Measurements from ENCODE around the gene NGFR. TPM values are rescaled to one million over a fixed set of nuclear protein-coding genes. Genes with fewer than 3 reads are reported as not detected.
"Not testable (repeated sequence)": the region's sequence is repeated elsewhere in the genome, so short reads cannot be mapped to it uniquely, and the experiment has no call there.

NGFR gene
- polyA plus RNA-seq, 2 donors = 2.0 to 5.6 TPM

DNA sequence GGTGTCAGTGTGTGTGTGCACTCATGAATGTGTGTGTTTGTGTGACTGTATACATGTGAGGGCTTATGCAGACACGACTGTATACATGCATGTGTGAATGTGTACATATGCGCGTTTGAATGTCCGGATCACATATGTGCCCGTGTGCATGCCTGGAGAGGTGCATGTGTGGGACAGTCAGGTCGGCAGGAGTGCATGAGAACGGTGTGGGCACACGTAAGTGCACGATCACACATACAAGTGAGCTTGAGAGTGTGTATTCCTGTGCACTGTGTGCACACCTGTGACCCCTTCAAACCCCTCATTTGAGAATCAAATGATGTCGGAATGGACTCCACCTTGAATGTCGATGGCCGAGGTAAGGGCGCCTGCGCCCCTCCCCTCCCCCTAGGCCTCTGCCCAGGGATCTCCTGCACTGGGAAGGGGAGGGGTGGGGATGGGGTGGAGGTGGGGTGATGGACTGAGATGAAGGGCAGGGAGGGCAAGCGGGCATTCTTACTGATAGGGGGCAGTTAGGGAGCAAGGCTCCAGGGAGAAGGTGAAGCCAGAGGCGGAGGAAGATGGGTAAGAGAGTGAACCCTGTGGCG is 601 bp upstream of the NGFR start:
- Histone ChIP-seq H3K4me1 (ENCODE audit: control insufficient read depth in 2 of 2, insufficient read depth in 2 of 2, low read length in 1 of 2) (peaks cover 6 to 22% of the 10 kb centered on the region in 2 donors), H3K9me3 (ENCODE audit: control insufficient read depth in 2 of 2, insufficient read depth in 1 of 2, low read depth in 1 of 2, low read length in 1 of 2) (no peaks in the 10 kb centered on the region), H3K27me3 (ENCODE audit: control insufficient read depth in 1 of 2, insufficient read depth in 2 of 2, low read length in 2 of 2) (peaks cover 0 to 9% of the 10 kb centered on the region in 2 donors), H3K27ac (ENCODE audit: low read depth in 2 of 2, low read length in 1 of 2) (no peak overlapping the region), H3K36me3 (ENCODE audit: control insufficient read depth in 2 of 2, insufficient read depth in 2 of 2, low read length in 1 of 2) (no peaks in the 10 kb centered on the region), H3K4me3 (ENCODE audit: low read depth in 1 of 2, low read length in 2 of 2) (peak overlapping the region in 1 of 2 donors; percentile 25)
- 42 to 49% methylated on average over 17 of the region's 17 CpGs for WGBS, 2 donors

DNA sequence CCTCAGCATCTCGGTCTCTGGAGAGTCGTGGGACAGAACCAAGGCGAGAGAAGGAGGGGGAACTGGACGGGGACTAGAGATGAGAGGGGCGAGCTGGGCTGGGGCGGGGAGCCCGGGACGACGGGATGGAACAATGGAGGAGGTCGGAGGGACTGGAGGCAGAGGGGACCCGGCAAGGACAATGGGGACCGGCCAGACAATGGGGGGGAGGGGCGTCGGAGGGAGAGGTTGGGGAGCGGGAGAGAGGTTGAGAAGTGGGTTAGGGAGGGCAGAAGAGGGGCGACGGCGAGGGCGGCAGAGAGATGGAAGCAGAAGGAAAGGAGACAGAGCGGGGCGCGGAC is 719 bp downstream of the NGFR start:
- Histone ChIP-seq H3K36me3 (ENCODE audit: control insufficient read depth in 2 of 2, insufficient read depth in 2 of 2, low read length in 1 of 2) (no peaks in the 10 kb centered on the region), H3K4me1 (ENCODE audit: control insufficient read depth in 2 of 2, insufficient read depth in 2 of 2, low read length in 1 of 2) (peaks cover 6 to 22% of the 10 kb centered on the region in 2 donors), H3K27me3 (ENCODE audit: control insufficient read depth in 1 of 2, insufficient read depth in 2 of 2, low read length in 2 of 2) (peaks cover 0 to 9% of the 10 kb centered on the region in 2 donors), H3K9me3 (ENCODE audit: control insufficient read depth in 2 of 2, insufficient read depth in 1 of 2, low read depth in 1 of 2, low read length in 1 of 2) (no peaks in the 10 kb centered on the region), H3K4me3 (ENCODE audit: low read depth in 1 of 2, low read length in 2 of 2) (peak overlapping the region; percentile 33 to 41), H3K27ac (ENCODE audit: low read depth in 2 of 2, low read length in 1 of 2) (no peak overlapping the region)
- WGBS, 2 donors = 2 to 3% methylated on average over 22 of the region's 22 CpGs

DNA sequence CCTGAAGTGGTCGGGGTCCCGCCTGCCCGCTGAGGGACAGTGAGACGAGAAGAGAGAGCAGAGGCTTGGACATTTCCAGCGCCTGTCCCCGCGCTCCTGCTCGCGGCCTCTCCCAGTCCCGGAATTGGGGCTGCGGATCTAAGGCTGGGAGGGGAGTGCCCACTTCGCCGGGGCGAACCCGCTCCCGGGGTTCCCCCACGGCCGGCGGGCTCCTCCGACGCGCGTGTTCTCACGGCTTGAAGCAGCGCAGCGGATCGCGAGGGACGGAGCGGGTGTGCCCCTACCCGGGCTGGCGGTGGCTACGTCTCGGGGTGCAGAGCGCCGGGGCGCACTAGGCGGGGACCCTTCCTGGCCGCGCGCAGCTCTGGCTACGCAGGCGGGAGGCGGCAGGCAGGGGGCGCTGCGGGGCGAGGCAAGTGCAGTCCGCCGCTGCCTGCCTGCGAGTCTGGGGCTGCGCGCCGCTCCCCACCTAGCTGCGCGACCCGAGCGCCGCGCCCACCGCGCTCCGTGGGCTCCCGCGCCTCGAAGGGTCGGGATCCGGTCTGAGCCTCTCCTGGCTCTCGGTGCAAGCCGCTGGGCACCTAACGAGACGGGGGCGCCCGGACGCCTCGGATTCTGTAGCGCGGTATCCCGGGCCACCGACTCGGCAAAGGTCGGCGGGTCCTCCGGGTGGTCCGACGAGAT is 1.2 kb downstream of the NGFR start:
- 2% methylated on average over 63 to 85 of the region's 85 CpGs for WGBS, 2 donors
- Histone ChIP-seq H3K4me1 (ENCODE audit: control insufficient read depth in 2 of 2, insufficient read depth in 2 of 2, low read length in 1 of 2) (peaks cover 6 to 22% of the 10 kb centered on the region in 2 donors), H3K4me3 (ENCODE audit: low read depth in 1 of 2, low read length in 2 of 2) (peak overlapping the region; percentile 33 to 41), H3K27me3 (ENCODE audit: control insufficient read depth in 1 of 2, insufficient read depth in 2 of 2, low read length in 2 of 2) (peaks cover 0 to 9% of the 10 kb centered on the region in 2 donors), H3K27ac (ENCODE audit: low read depth in 2 of 2, low read length in 1 of 2) (no peak overlapping the region), H3K36me3 (ENCODE audit: control insufficient read depth in 2 of 2, insufficient read depth in 2 of 2, low read length in 1 of 2) (no peaks in the 10 kb centered on the region), H3K9me3 (ENCODE audit: control insufficient read depth in 2 of 2, insufficient read depth in 1 of 2, low read depth in 1 of 2, low read length in 1 of 2) (no peaks in the 10 kb centered on the region)

DNA sequence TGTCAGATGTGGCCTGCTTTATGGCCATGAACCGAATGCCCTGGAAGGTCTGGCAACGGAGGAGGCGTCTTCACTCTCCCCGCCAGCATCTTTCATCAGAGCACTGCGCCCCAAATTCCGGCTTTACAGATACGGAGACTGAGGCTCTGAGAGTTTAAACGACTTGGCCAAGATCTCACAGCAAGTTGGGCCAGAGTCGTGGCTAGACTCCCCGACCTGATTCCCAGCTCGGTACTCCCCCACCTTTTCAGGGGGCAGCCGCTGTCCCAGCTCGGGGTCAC is 1.7 kb downstream of the NGFR start:
- 2 to 4% methylated on average over 13 of the region's 13 CpGs for WGBS, 2 donors
- peaks cover 6 to 22% of the 10 kb centered on the region in 2 donors for H3K4me1 ChIP-seq (ENCODE audit: control insufficient read depth in 2 of 2, insufficient read depth in 2 of 2, low read length in 1 of 2)
- H3K27me3 ChIP-seq (ENCODE audit: control insufficient read depth in 1 of 2, insufficient read depth in 2 of 2, low read length in 2 of 2) = peaks cover 0 to 9% of the 10 kb centered on the region in 2 donors
- peak overlapping the region; percentile 33 to 41 for H3K4me3 ChIP-seq (ENCODE audit: low read depth in 1 of 2, low read length in 2 of 2)
- no peak overlapping the region for H3K27ac ChIP-seq (ENCODE audit: low read depth in 2 of 2, low read length in 1 of 2)
- no peaks in the 10 kb centered on the region for H3K36me3 ChIP-seq (ENCODE audit: control insufficient read depth in 2 of 2, insufficient read depth in 2 of 2, low read length in 1 of 2)
- no peaks in the 10 kb centered on the region for H3K9me3 ChIP-seq (ENCODE audit: control insufficient read depth in 2 of 2, insufficient read depth in 1 of 2, low read depth in 1 of 2, low read length in 1 of 2)

DNA sequence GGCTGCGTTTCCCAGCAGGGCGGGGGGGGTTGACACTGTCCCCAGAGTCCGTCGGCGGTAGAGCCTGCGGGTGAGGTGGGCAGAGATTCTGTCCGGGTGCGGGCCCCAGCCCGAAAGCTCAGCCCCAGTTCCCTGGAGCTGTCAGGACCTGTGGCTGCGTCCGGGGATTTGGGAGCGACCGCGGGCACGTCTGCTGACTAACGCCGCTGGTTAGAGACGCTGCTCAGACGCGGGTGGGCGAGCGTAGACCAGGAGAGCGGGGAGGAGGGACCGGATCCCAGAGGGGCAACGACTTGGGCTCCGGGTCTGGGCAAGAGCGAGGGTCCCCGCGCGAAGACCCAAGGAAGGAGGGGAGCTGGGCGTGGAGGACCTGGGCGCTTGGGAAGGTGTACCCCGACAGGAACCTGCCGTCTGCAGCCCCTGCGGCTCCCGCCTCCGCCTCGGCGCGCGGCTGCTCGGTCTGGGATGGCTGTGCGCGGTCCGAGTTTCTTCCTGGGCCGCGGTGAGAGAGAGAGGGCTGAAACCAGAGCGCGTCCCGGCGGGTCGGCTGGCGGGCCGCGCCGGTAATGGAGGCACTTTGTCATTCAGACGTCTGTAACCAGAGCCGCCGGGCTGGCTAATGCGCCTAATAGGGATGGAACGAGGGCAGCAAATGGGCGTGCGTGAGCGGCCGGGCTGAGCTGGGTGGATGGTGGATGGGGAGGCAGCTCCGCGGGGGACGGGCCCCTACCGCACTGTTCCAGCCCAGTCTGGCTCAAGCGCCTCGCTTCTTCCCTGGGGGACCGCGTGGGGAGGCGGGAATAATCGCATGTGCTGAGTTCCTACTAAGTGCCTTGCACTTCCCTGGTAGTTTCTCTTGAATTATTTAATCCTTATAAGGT is 2.3 kb downstream of the NGFR start:
- 1% methylated on average over 72 to 75 of the region's 75 CpGs for WGBS, 2 donors
- H3K4me3 ChIP-seq (ENCODE audit: low read depth in 1 of 2, low read length in 2 of 2) = peak overlapping the region; percentile 33 to 41
- H3K27ac ChIP-seq (ENCODE audit: low read depth in 2 of 2, low read length in 1 of 2) = no peak overlapping the region
- peaks cover 0 to 9% of the 10 kb centered on the region in 2 donors for H3K27me3 ChIP-seq (ENCODE audit: control insufficient read depth in 1 of 2, insufficient read depth in 2 of 2, low read length in 2 of 2)
- H3K9me3 ChIP-seq (ENCODE audit: control insufficient read depth in 2 of 2, insufficient read depth in 1 of 2, low read depth in 1 of 2, low read length in 1 of 2) = no peaks in the 10 kb centered on the region
- no peaks in the 10 kb centered on the region for H3K36me3 ChIP-seq (ENCODE audit: control insufficient read depth in 2 of 2, insufficient read depth in 2 of 2, low read length in 1 of 2)
- H3K4me1 ChIP-seq (ENCODE audit: control insufficient read depth in 2 of 2, insufficient read depth in 2 of 2, low read length in 1 of 2) = peaks cover 6 to 22% of the 10 kb centered on the region in 2 donors

GRCh38 chr17:49498029-49498615 is 3.0 kb downstream of the NGFR start:
- H3K4me1 ChIP-seq (ENCODE audit: control insufficient read depth in 2 of 2, insufficient read depth in 2 of 2, low read length in 1 of 2) = peaks cover 6 to 22% of the 10 kb centered on the region in 2 donors
- H3K9me3 ChIP-seq (ENCODE audit: control insufficient read depth in 2 of 2, insufficient read depth in 1 of 2, low read depth in 1 of 2, low read length in 1 of 2) = no peaks in the 10 kb centered on the region
- H3K27ac ChIP-seq (ENCODE audit: low read depth in 2 of 2, low read length in 1 of 2) = no peak overlapping the region
- H3K27me3 ChIP-seq (ENCODE audit: control insufficient read depth in 1 of 2, insufficient read depth in 2 of 2, low read length in 2 of 2) = peaks cover 0 to 9% of the 10 kb centered on the region in 2 donors
- 24 to 41% methylated on average over 12 of the region's 12 CpGs for WGBS, 2 donors
- H3K4me3 ChIP-seq (ENCODE audit: low read depth in 1 of 2, low read length in 2 of 2) = no peak overlapping the region
- no peaks in the 10 kb centered on the region for H3K36me3 ChIP-seq (ENCODE audit: control insufficient read depth in 2 of 2, insufficient read depth in 2 of 2, low read length in 1 of 2)

DNA sequence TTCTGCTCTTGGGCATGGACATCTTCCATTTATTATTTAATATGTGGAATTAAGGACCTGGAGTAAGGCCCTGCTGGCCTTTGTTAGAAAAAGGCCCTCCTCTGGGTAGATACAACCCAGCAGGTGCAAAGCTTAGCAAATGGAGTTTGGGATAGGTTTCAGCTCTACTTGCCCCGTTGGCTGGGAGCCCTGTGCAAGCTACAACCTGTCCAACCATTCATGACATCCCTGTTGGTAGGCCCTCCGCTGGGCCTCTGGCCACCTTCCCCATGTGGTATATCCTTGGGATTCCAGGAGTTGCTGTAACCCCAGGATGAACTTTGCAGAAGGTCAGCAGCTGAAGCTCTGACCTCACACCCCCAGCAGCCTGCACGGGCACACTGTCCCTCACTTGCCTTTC is 6.4 kb downstream of the NGFR start:
- Histone ChIP-seq H3K4me3 (ENCODE audit: low read depth in 1 of 2, low read length in 2 of 2) (no peak overlapping the region), H3K9me3 (ENCODE audit: control insufficient read depth in 2 of 2, insufficient read depth in 1 of 2, low read depth in 1 of 2, low read length in 1 of 2) (no peaks in the 10 kb centered on the region), H3K27ac (ENCODE audit: low read depth in 2 of 2, low read length in 1 of 2) (peak overlapping the region in 1 of 2 donors; percentile 20), H3K27me3 (ENCODE audit: control insufficient read depth in 1 of 2, insufficient read depth in 2 of 2, low read length in 2 of 2) (peaks cover 0 to 9% of the 10 kb centered on the region in 2 donors), H3K36me3 (ENCODE audit: control insufficient read depth in 2 of 2, insufficient read depth in 2 of 2, low read length in 1 of 2) (no peaks in the 10 kb centered on the region), H3K4me1 (ENCODE audit: control insufficient read depth in 2 of 2, insufficient read depth in 2 of 2, low read length in 1 of 2) (peaks cover 0 to 13% of the 10 kb centered on the region in 2 donors)
- 46 to 64% methylated on average over 3 of the region's 3 CpGs for WGBS, 2 donors

GRCh38 chr17:49502254-49502653 is 7.2 kb downstream of the NGFR start:
- Histone ChIP-seq H3K4me3 (ENCODE audit: low read depth in 1 of 2, low read length in 2 of 2) (no peak overlapping the region), H3K36me3 (ENCODE audit: control insufficient read depth in 2 of 2, insufficient read depth in 2 of 2, low read length in 1 of 2) (no peaks in the 10 kb centered on the region), H3K27me3 (ENCODE audit: control insufficient read depth in 1 of 2, insufficient read depth in 2 of 2, low read length in 2 of 2) (peaks cover 0 to 4% of the 10 kb centered on the region in 2 donors), H3K27ac (ENCODE audit: low read depth in 2 of 2, low read length in 1 of 2) (peak overlapping the region in 1 of 2 donors; percentile 29), H3K9me3 (ENCODE audit: control insufficient read depth in 2 of 2, insufficient read depth in 1 of 2, low read depth in 1 of 2, low read length in 1 of 2) (no peaks in the 10 kb centered on the region), H3K4me1 (ENCODE audit: control insufficient read depth in 2 of 2, insufficient read depth in 2 of 2, low read length in 1 of 2) (peaks cover 0 to 10% of the 10 kb centered on the region in 2 donors)
- 47 to 51% methylated on average over 4 of the region's 4 CpGs for WGBS, 2 donors

- 63 to 67% methylated on average over 5 of the region's 5 CpGs for WGBS, 2 donors
- H3K27ac ChIP-seq (ENCODE audit: low read depth in 2 of 2, low read length in 1 of 2); H3K9me3 ChIP-seq (ENCODE audit: control insufficient read depth in 2 of 2, insufficient read depth in 1 of 2, low read depth in 1 of 2, low read length in 1 of 2); H3K4me1 ChIP-seq (ENCODE audit: control insufficient read depth in 2 of 2, insufficient read depth in 2 of 2, low read length in 1 of 2); H3K4me3 ChIP-seq (ENCODE audit: low read depth in 1 of 2, low read length in 2 of 2); H3K36me3 ChIP-seq (ENCODE audit: control insufficient read depth in 2 of 2, insufficient read depth in 2 of 2, low read length in 1 of 2); H3K27me3 ChIP-seq (ENCODE audit: control insufficient read depth in 1 of 2, insufficient read depth in 2 of 2, low read length in 2 of 2): not testable (repeated sequence)
These were observed 7.6 kb downstream of the NGFR start for GRCh38 chr17:49502680-49503079.
